ENCODE data around the gene HM13. TPM values are rescaled to one million over a fixed set of nuclear protein-coding genes. Genes with fewer than 3 reads are reported as not detected.

Gene HM13
- total and polyA plus RNA-seq, 2 of the 13 experiments (the other 11 are each of a cell fraction or from before 2014, with no cell fraction given): 118 to 243 TPM

DNA sequence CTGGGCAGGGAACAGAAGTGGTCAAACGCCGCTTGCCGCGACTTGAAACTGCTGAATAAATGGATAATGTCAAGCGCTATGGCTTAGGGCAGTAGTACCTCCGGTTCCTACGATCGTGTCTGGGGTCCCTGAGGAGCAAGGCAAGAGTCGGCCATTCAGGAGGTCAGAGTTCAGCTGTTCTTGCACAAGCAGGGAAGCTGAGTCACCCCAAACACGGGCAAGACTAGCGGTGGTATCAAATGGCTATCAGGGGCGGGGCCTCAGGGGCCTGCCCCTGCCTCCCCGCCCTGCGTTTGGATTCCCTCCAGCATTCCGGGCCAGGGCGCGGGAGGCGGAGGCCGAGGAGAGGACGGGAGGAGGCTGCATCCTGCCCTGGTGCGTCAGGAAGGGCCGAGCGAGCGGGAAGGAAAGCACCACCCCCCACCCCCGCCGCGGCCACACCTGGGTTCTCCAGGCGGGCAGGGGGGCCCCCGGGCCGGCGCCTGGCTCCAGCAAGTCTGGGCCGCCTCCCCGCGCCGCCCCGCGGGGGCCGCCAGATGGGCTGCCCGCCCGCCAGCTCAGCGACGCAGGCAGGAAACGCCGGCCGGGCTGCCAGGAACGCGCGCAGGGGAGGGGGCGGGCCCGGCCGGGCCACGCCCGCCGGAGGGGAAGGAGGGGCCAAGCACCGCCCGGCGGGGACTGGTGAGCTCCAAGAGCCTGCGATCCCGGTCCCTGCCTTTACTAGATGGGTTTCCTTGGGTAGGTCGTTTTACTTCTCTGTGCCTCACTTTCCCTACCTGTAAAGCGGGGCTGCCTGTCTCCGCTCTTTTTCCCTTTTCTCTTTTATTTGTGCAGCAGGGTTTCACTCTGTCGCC lies 58.7 kb downstream of the HM13 start (continued):
- TF ChIP-seq ARID2 (CRISPR knock-in tag; IDR thresholded peaks at IDR 0.05; ENCODE audit: borderline replicate concordance): peak; percentile 99; the same call in 1 of the 2 replicates
- TF ChIP-seq ZFYVE20 (CRISPR knock-in tag; IDR thresholded peaks at IDR 0.05; ENCODE audit: borderline replicate concordance, low read depth): peak; percentile 56; the same call in 1 of the 2 replicates
- TF ChIP-seq, protein P1, sequence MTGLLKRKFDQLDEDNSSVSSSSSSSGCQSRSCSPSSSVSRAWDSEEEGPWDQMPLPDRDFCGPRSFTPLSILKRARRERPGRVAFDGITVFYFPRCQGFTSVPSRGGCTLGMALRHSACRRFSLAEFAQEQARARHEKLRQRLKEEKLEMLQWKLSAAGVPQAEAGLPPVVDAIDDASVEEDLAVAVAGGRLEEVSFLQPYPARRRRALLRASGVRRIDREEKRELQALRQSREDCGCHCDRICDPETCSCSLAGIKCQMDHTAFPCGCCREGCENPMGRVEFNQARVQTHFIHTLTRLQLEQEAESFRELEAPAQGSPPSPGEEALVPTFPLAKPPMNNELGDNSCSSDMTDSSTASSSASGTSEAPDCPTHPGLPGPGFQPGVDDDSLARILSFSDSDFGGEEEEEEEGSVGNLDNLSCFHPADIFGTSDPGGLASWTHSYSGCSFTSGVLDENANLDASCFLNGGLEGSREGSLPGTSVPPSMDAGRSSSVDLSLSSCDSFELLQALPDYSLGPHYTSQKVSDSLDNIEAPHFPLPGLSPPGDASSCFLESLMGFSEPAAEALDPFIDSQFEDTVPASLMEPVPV (CRISPR knock-in tag; IDR thresholded peaks at IDR 0.05): peak; percentile 96
- TF ChIP-seq ZNF101 (CRISPR knock-in tag; IDR thresholded peaks at IDR 0.05; ENCODE audit: borderline replicate concordance, low read depth): peak; percentile 14; the same call in 1 of the 2 replicates
- TF ChIP-seq ZNF12 (CRISPR knock-in tag; IDR thresholded peaks at IDR 0.05): peak; percentile 53; the same call in 1 of the 2 replicates
- peak; percentile 73; the same call in 1 of the 2 replicates for TF ChIP-seq MYNN (CRISPR knock-in tag; IDR thresholded peaks at IDR 0.05; ENCODE audit: low read depth)
- TF ChIP-seq ZNF660 (CRISPR knock-in tag; IDR thresholded peaks at IDR 0.05; ENCODE audit: borderline replicate concordance, low read depth): no peak
- peak; percentile 91 for TF ChIP-seq CCAR2 (optimal IDR thresholded peaks at IDR 0.05; ENCODE audit: low read depth, low read length)
- TF ChIP-seq KLF12 (CRISPR knock-in tag; IDR thresholded peaks at IDR 0.05; ENCODE audit: borderline replicate concordance): peak; percentile 89; the same call in 1 of the 2 replicates
- peak; percentile 84 for TF ChIP-seq ZEB1 (IDR thresholded peaks at IDR 0.05; ENCODE audit: insufficient replicate concordance, low read depth)
- peak; percentile 98 for TF ChIP-seq CBX1 (IDR thresholded peaks at IDR 0.05; ENCODE audit: low read depth)
- 0 out of 2 replicates have a peak, but pooled peaks have one; percentile 19 for TF ChIP-seq ATF7 (IDR thresholded peaks at IDR 0.05)
- TF ChIP-seq ATF7 (CRISPR knock-in tag; IDR thresholded peaks at IDR 0.05): peak; percentile 89
- TF ChIP-seq, protein P2, sequence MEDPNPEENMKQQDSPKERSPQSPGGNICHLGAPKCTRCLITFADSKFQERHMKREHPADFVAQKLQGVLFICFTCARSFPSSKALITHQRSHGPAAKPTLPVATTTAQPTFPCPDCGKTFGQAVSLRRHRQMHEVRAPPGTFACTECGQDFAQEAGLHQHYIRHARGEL (CRISPR knock-in tag; IDR thresholded peaks at IDR 0.05): no peak
- peak; percentile 13; the same call in 1 of the 2 replicates for TF ChIP-seq SSRP1 (CRISPR knock-in tag; IDR thresholded peaks at IDR 0.05)
- TF ChIP-seq, protein P3, sequence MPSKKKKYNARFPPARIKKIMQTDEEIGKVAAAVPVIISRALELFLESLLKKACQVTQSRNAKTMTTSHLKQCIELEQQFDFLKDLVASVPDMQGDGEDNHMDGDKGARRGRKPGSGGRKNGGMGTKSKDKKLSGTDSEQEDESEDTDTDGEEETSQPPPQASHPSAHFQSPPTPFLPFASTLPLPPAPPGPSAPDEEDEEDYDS (CRISPR knock-in tag; IDR thresholded peaks at IDR 0.05): peak; percentile 93
- TF ChIP-seq KAT8 (CRISPR knock-in tag; IDR thresholded peaks at IDR 0.05): peak; percentile 90
- no peak for TF ChIP-seq SRSF9 (IDR thresholded peaks at IDR 0.05; ENCODE audit: borderline replicate concordance, insufficient read depth, low read depth, low read length, poor library complexity, severe bottlenecking)
- TF ChIP-seq ZNF773 (CRISPR knock-in tag; IDR thresholded peaks at IDR 0.05; ENCODE audit: borderline replicate concordance): no peak; the same call in 1 of the 2 replicates
- no peak for TF ChIP-seq ZNF30 (CRISPR knock-in tag; IDR thresholded peaks at IDR 0.05)

All from HepG2 (cell line).